ENCODE measurements around the gene ZSCAN5C.
A peak's percentile ranks its signal among the peaks of the same experiment; 100 is the strongest.

The ZSCAN5C gene

DNA sequence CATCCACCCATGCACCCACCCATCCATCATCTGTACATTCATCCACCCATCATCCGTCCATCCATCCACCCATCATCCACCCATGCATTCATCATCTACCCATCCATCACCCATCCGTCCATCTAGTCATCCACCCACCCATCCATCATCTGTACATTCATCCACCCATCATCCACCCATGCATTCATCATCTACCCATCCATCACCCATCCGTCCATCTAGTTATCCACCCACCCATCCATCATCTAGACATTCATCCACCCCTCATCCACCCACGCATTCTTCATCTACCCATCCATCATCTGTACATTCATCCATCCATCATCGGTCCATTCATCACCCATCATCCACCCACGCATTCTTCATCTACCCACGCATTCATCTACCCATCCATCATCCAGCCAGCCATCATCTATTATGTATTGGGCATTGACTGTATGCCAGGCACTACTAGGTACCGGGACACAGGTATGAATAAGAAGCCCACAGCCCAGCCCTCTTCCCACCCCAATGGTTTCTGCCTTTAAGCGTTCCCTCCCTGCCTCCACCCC is 43.0 kb upstream of the ZSCAN5C start:
- peak overlapping the region; percentile 30 for H3K27ac Mint-ChIP-seq
- no peak for TF ChIP-seq CTCF (IDR thresholded peaks at IDR 0.05)

DNA sequence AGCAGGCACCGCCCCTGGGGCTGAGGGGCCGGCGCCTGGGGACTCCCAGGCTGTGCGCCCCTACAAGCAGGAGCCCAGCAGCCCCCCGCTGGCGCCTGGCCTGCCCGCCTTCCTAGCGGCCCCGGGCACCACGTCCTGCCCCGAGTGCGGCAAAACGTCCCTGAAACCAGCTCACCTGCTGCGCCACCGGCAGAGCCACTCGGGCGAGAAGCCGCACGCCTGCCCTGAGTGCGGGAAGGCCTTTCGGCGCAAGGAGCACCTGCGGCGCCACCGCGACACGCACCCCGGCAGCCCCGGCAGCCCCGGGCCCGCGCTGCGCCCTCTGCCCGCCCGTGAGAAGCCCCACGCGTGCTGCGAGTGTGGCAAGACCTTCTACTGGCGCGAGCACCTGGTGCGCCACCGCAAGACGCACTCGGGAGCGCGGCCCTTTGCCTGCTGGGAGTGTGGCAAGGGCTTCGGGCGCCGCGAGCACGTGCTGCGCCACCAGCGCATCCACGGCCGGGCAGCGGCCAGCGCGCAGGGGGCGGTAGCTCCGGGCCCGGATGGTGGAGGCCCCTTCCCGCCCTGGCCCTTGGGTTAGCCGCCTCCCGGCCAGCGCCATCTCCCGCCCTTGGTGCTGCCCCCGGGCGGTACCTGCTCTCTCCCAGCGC is 42.3 kb upstream of the ZSCAN5C start:
- peaks cover 8% of the 10 kb centered on the region for H3K27me3 Mint-ChIP-seq (ENCODE audit: low read depth, poor library complexity)
- no peak overlapping the region for H3K4me3 Mint-ChIP-seq
- no peaks in the 10 kb centered on the region for H3K9me3 Mint-ChIP-seq
- H3K36me3 Mint-ChIP-seq (ENCODE audit: low read depth) = peaks cover 49% of the 10 kb centered on the region
- TF ChIP-seq CTCF (IDR thresholded peaks at IDR 0.05) = no peak
- no peak overlapping the region for H3K27ac Mint-ChIP-seq
- no peak for DNase-seq
- no peaks in the 10 kb centered on the region for H3K4me1 Mint-ChIP-seq

More for the DNA sequence above, 43.0 kb upstream of the ZSCAN5C start:
- Mint-ChIP-seq H3K4me1 (peaks cover 1% of the 10 kb centered on the region), H3K4me3 (no peak overlapping the region), H3K27me3 (ENCODE audit: low read depth, poor library complexity) (peaks cover 5% of the 10 kb centered on the region), H3K9me3 (no peaks in the 10 kb centered on the region), H3K36me3 (ENCODE audit: low read depth) (peaks cover 52% of the 10 kb centered on the region)
- DNase-seq = no peak

GRCh38 chr19:56161534-56161933 is 40.5 kb upstream of the ZSCAN5C start:
- Mint-ChIP-seq H3K27me3 (ENCODE audit: low read depth, poor library complexity) (peaks cover 15% of the 10 kb centered on the region), H3K36me3 (ENCODE audit: low read depth) (peaks cover 31% of the 10 kb centered on the region), H3K27ac (no peak overlapping the region), H3K4me1 (no peaks in the 10 kb centered on the region), H3K9me3 (no peaks in the 10 kb centered on the region), H3K4me3 (no peak overlapping the region)
- no peak for DNase-seq
- TF ChIP-seq CTCF (IDR thresholded peaks at IDR 0.05) = no peak

DNA sequence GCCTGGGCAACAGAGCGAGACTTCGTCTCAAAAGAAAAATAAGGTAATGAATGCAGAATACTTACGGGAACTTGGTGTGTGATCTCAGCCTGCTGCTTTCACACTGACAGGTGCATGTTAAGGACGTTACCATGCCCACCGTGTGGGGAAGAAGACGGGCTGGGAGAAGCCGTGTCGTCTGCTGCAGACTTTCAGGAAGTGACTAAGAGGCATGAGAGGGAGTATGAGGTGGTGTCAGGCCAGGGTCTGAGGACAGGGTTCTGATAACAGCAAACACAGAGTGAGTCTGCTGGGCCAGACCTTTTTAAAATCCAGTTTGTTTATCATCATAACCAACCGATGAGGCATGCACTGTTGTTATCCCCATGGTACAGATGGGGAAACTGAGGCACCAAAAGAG is 39.8 kb upstream of the ZSCAN5C start:
- Mint-ChIP-seq H3K27ac (no peak overlapping the region), H3K4me3 (no peak overlapping the region), H3K9me3 (no peaks in the 10 kb centered on the region), H3K4me1 (no peaks in the 10 kb centered on the region), H3K27me3 (ENCODE audit: low read depth, poor library complexity) (peaks cover 17% of the 10 kb centered on the region), H3K36me3 (ENCODE audit: low read depth) (peaks cover 24% of the 10 kb centered on the region)
- no peak for DNase-seq
- TF ChIP-seq CTCF (IDR thresholded peaks at IDR 0.05) = no peak

DNA sequence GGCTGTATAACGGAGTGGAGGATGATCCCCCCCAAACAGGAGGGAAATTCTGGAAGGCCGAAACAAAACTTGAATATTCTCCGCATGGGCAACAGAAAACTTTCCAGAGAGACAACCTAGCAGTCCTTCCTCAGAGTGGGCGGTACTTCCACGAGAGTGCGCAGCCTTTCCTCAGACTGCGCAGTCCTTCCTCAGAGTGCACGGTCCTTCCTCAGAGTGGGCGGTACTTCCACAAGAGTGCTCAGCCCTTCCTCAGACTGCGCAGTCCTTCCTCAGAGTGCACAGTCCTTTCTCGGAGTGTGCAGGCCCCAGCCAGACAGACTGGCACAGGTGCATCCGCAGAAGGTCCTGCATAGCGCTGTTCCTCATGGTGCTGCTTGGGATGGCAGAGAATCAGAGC is 39.0 kb upstream of the ZSCAN5C start:
- no peak for TF ChIP-seq CTCF (IDR thresholded peaks at IDR 0.05)
- DNase-seq = no peak
- H3K36me3 Mint-ChIP-seq (ENCODE audit: low read depth) = peaks cover 16% of the 10 kb centered on the region
- H3K27me3 Mint-ChIP-seq (ENCODE audit: low read depth, poor library complexity) = peaks cover 19% of the 10 kb centered on the region
- no peaks in the 10 kb centered on the region for H3K9me3 Mint-ChIP-seq
- H3K4me1 Mint-ChIP-seq = no peaks in the 10 kb centered on the region
- H3K4me3 Mint-ChIP-seq = no peak overlapping the region
- H3K27ac Mint-ChIP-seq = no peak overlapping the region

- TF ChIP-seq CTCF (IDR thresholded peaks at IDR 0.05) = no peak
- DNase-seq = peak; percentile 31
- peaks cover 26% of the 10 kb centered on the region for H3K27me3 Mint-ChIP-seq (ENCODE audit: low read depth, poor library complexity)
- H3K9me3 Mint-ChIP-seq = no peaks in the 10 kb centered on the region
- no peak overlapping the region for H3K4me3 Mint-ChIP-seq
- H3K36me3 Mint-ChIP-seq (ENCODE audit: low read depth) = peaks cover 3% of the 10 kb centered on the region
- H3K4me1 Mint-ChIP-seq = no peaks in the 10 kb centered on the region
- no peak overlapping the region for H3K27ac Mint-ChIP-seq
Observed at GRCh38 chr19:56167064-56167578, 35.0 kb upstream of the ZSCAN5C start.
